Measurements from ENCODE around the gene CDC42EP5.
"Not testable (repeated sequence)": the region's sequence is repeated elsewhere in the genome, so short reads cannot be mapped to it uniquely, and the experiment has no call there.

CDC42EP5 gene

DNA sequence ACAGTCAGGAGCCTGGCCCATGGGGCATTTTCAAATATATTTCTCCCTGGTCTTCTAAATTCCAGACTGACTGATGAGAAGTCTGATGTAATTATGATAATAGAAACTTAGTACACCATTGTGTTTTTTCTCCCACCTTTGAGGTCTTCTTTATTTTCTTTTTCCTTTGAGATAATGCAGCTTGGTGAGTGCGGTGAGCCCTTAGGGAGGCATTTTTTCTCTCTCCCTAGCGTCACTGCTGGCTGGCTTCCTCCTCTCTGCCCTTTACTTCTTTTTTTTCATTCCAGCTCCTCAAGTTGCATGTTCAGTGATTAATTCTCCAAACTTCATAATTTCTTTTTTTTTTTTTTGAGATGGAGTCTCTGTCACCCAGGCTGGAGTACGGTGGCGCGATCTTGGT is 12.8 kb upstream of the CDC42EP5 start:
- no peak for DNase-seq

- no peak for DNase-seq
Observed at GRCh38 chr19:54484451-54484850, 11.4 kb upstream of the CDC42EP5 start.

DNA sequence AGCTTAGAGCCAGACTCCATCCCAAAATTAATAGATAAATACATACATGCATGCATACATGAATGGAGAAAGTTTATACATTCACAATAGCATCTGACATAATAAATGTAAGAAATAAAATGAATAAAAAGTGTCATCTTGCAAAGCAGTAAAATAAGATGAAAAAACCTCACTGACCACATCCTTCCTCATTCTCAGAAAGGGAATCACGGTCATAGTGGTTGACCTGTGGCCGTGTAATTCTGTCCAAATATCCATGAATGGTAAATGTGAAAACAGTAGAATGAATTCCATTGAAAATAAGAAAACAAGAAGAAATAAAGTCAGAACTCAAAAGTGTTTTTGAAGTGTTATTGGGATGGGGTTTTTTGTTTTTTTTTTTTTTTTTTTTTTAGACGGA is 9.8 kb upstream of the CDC42EP5 start:
- DNase-seq: no peak

DNA sequence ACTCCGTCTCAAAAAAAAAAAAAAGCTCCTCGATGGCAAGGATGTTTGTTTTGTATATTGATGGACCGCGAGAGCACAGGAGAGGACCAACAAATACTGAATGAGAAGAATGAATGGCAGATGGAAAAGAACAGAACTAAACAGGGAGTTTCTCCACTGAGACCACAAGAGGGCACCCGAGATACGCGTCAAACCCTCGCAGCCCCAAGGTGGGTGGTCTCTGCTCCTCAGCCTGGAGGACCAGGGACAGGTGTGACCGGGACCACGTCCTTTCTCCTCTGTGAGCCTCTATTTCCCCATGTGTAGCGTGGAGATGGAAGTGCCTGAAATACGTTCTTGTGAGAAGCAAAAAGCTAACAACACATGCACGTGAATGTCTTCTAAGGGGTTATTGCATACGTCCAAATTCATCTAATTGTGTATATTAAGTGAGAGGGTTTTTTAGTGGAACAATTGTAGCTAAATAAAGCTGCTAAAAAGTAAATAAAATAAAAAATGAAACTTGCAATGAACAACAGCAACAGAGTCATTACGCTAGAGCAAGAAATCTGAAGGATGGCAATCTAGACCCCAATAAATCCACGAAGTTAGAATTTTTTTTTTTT is 8.3 kb upstream of the CDC42EP5 start:
- DNase-seq: no peak

GRCh38 chr19:54480051-54480450 is 7.0 kb upstream of the CDC42EP5 start:
- no peak for DNase-seq

- DNase-seq: peak; percentile 12
Observed at GRCh38 chr19:54478677-54479266, 5.7 kb upstream of the CDC42EP5 start.

GRCh38 chr19:54477650-54478049 is 4.6 kb upstream of the CDC42EP5 start:
- no peak for DNase-seq

- DNase-seq: no peak
Observed at GRCh38 chr19:54475706-54476105, 2.6 kb upstream of the CDC42EP5 start.

GRCh38 chr19:54473892-54474372 is 836 bp upstream of the CDC42EP5 start:
- no peak for DNase-seq

DNA sequence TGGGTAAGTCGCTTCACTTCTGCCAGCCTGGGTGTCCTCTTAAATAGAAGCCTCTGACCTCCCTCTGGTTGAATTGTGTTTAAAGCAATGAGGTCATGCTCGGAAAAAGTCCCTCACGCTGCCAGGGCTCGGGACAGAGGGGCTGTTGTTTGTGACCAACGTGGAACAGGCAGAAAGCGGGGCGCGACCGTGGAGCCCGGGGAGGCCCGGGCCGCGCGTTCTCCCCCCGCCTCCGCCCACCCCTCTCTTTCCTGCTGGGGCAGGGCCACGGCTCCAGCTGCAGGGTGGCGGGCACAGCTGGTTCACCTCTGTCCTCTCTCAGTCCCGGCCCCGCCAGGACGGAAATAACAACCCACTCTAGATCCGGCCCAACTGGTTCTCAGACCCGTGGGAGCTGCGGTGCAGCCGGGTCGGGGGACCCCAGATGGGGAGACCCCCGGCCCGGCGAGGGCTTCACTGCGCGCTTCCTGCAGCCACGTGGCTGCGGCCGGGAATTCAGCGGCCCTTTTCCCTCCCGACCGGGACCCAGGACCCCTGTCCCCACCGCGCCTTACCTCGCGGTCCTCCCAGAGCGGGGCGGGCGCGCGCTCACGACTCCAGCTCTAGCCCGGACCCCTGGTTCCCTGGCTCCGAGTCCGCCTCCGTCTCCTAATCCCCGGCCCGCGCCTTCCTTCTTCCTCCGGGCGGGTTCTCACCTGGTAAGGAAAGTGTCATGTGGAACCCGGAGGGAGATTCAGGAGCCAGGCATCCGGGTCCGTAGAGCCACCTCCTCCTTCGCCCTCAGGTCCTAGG is 1.9 kb downstream of the CDC42EP5 start:
- DNase-seq: no peak

GRCh38 chr19:54470276-54470887 is 2.7 kb downstream of the CDC42EP5 start:
- no peak for DNase-seq

DNA sequence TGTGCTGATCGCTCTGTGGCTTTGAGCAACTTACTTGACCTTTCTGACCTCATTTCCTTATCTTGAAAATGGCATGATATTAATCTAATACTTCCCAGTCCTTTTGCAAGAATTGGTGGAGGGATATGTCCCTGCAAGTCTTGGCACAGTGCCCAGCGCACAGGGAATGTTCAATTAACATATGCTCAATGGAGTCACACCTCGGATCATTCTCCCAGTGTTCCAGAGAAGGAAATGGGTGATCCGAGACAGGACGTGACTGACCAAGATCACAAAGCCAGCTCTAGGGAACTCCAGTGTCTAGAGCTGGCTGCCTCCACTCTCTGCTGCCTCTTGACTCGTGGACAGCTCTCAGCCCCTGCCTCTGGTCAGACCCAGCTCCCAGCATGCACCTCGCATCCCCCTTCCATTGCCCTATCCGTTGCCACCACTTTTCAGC is 3.6 kb downstream of the CDC42EP5 start:
- no peak for DNase-seq

- not testable (repeated sequence) for DNase-seq
Observed at GRCh38 chr19:54466110-54466480, 7.0 kb downstream of the CDC42EP5 start.

DNA sequence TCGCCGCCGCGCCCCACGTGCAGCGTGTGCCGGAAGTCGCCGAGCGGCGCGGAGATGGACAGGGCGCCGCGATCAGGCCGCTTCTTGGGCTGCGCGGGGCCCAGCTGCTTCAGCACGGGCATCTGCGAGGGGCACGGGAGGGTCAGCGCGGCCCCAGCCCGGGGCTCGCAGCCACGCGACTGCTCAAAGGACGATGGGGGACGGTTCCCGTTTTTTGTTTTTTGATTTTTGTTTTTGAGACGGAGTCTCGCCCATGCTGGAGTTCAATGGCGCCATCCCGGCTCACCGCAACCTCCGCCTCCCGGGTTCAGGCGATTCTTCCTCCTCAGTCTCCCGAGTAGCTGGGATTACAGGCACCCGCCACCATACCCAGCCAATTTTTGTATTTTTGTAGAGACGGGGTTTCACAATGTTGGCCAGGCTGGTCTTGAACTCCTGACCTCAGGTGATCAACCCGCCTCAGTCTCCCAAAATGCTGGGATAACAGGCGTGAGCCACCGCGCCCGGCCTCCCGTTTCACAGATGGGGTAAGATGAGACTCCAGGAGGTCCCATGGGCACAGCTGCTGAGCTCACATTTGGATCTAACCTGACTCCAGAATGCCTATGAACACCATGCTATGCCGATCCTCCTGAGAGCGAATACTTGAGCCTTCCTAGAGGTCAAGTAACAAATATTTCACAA is 7.5 kb downstream of the CDC42EP5 start:
- DNase-seq: no peak

- peak; percentile 51 for DNase-seq
Observed at GRCh38 chr19:54464630-54465425, 8.3 kb downstream of the CDC42EP5 start.

GRCh38 chr19:54464044-54464629 is 9.0 kb downstream of the CDC42EP5 start:
- peak; percentile 47 for DNase-seq

DNA sequence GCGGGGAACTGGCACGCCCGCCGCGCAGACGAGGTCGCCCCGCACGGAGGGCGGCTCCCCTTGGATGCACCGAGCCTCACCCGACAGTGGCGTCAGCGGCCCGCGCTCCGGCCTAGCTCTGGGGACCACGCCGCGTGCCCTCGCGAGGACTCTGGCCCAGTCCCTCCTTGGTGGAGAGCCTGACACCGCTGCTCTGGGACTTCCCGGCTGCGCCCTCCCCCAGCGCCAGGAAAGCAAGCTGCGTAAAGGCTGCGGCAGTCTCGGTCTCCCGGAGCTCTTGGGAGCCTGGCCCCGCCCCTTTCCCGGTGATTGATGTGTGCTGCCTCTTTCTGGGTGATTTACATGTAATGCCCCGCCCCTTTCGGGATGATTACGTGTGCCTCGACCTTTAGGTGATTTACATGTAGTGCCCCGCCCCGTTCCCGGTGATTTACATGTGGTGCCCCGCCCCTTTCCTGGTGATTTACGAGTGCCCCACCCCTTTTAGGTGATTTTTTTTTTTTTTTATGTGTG is 9.5 kb downstream of the CDC42EP5 start, which contains the start of gene LENG9:
Gene LENG9 (minus strand): TSS at position 248 of the 513 bp plus-strand sequence. CDS start 252 bp downstream, outside the sequence.
- DNase-seq: peak; percentile 62

DNA sequence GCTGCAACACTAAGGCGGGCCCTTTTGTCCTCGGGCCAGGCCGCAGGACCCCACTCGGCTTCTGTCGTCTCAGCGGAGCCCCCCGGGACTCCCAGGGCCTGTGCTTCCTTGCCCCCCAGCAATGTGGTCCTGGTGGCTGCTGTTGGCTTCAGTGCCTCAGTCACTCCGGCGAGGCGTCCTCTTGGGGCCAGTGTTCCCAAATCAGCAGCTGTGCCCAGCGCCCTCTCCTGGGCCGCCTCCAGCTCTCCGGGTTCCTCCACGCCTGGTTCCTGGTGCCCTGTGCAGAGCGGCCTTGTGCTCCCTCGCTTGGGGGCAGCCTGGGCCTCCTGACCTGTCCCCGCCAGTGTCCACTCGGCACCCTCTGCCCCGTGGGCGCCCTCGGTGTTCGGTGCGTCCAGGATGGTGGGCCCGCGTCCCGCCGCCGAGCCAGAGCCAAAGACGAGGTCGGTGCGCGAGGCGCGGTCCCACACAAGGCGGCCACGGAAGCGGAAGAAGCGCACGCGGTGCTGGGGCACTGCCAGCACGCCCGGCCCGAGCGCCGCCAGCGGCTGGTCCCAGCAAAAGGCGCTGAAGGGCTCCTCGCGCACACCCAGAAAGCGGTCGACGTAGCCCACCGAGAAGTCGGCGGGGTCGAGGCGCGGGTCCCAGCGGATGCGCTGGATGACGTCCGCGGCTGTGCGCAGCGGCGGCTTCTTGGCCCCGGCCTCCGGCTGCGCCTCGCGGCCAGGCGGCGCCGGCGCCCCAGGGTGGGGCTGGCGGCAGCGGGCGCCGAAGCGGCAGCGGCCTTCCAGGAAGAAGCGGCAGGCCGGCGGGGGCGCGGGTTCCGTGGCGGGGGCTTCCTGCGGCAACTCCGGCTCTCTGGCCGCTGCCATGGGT is 10.2 kb downstream of the CDC42EP5 start:
- no peak for DNase-seq

GRCh38 chr19:54462047-54462654 is 10.9 kb downstream of the CDC42EP5 start:
- no peak for DNase-seq

GRCh38 chr19:54461613-54462012 is 11.5 kb downstream of the CDC42EP5 start:
- DNase-seq: no peak
